Memory B cell (primary cell): Measurements from ENCODE around the gene KCNMA1.
A peak's percentile ranks its signal among the peaks of the same experiment; 100 is the strongest.

Experiments
- ATAC-seq: fragments of 150-1000 bp; cut with Tn5 transposase; 2 replicates; pipeline ENCODE4 v1.10.0; 2021; ENCODE audit warnings: low read depth, mild to moderate bottlenecking, moderate library complexity
- DNase-seq, 2 donors: peaks; one replicate each; pipeline ENCODE4 v3.0.0; 2022; ENCODE audit warnings: low spot score in 2 of 2
- H3K27ac Mint-ChIP-seq: one replicate; pipeline ENCODE4 v1.8.0; 2022; ENCODE audit warnings: mild to moderate bottlenecking, moderate library complexity, mixed read lengths
- H3K27me3 Mint-ChIP-seq: one replicate; pipeline ENCODE4 v1.8.0; 2022; ENCODE audit warnings: mixed read lengths
- H3K36me3 Mint-ChIP-seq: one replicate; pipeline ENCODE4 v1.8.0; 2022; ENCODE audit warnings: mild to moderate bottlenecking, mixed read lengths
- H3K4me1 Mint-ChIP-seq: one replicate; pipeline ENCODE4 v1.8.0; 2022; ENCODE audit warnings: mixed read lengths
- H3K4me3 Mint-ChIP-seq: one replicate; pipeline ENCODE4 v1.8.0; 2022; ENCODE audit warnings: mild to moderate bottlenecking, moderate library complexity, mixed read lengths
- H3K9me3 Mint-ChIP-seq: one replicate; pipeline ENCODE4 v1.8.0; 2022; ENCODE audit warnings: mixed read lengths

The KCNMA1 gene

GRCh38 chr10:77633376-77633775 is 4.2 kb downstream of the KCNMA1 start:
- no peaks in the 10 kb centered on the region for H3K36me3 Mint-ChIP-seq
- H3K27me3 Mint-ChIP-seq, result peaks cover 13% of the 10 kb centered on the region
- no peak overlapping the region for H3K27ac Mint-ChIP-seq
- peaks cover 7% of the 10 kb centered on the region for H3K4me1 Mint-ChIP-seq
- no peaks in the 10 kb centered on the region for H3K9me3 Mint-ChIP-seq
- DNase-seq, result no peak
- H3K4me3 Mint-ChIP-seq, result no peak overlapping the region
- ATAC-seq, result no peak

GRCh38 chr10:77631241-77631640 is 6.4 kb downstream of the KCNMA1 start:
- DNase-seq, result no peak

DNA sequence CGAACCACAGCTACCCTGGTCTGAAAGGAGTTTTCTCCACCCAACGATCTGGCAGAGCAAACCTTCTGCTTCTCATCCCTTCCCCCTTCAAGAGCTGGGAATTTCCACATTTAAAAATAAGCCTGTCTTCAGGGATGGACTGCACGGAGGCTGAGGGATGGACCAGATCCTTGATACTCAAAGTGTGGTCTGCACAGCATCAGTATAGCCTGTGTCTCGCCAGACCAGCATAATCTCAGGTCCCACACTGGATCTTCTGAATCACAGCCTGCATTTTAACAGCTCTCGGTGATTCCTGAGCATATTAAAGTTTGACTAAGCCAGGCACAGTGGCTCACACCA is 7.1 kb downstream of the KCNMA1 start:
- Mint-ChIP-seq H3K4me3 (no peak overlapping the region), H3K4me1 (peaks cover 1% of the 10 kb centered on the region), H3K27me3 (peaks cover 3% of the 10 kb centered on the region), H3K27ac (no peak overlapping the region), H3K9me3 (no peaks in the 10 kb centered on the region), H3K36me3 (no peaks in the 10 kb centered on the region)
- ATAC-seq (no peak), DNase-seq (no peak)

More at GRCh38 chr10:77631241-77631640, 6.4 kb downstream of the KCNMA1 start:
- H3K9me3 Mint-ChIP-seq, result no peaks in the 10 kb centered on the region
- ATAC-seq, result no peak
- no peaks in the 10 kb centered on the region for H3K4me1 Mint-ChIP-seq
- no peaks in the 10 kb centered on the region for H3K36me3 Mint-ChIP-seq
- peaks cover 5% of the 10 kb centered on the region for H3K27me3 Mint-ChIP-seq
- H3K27ac Mint-ChIP-seq, result no peak overlapping the region
- H3K4me3 Mint-ChIP-seq, result no peak overlapping the region

DNA sequence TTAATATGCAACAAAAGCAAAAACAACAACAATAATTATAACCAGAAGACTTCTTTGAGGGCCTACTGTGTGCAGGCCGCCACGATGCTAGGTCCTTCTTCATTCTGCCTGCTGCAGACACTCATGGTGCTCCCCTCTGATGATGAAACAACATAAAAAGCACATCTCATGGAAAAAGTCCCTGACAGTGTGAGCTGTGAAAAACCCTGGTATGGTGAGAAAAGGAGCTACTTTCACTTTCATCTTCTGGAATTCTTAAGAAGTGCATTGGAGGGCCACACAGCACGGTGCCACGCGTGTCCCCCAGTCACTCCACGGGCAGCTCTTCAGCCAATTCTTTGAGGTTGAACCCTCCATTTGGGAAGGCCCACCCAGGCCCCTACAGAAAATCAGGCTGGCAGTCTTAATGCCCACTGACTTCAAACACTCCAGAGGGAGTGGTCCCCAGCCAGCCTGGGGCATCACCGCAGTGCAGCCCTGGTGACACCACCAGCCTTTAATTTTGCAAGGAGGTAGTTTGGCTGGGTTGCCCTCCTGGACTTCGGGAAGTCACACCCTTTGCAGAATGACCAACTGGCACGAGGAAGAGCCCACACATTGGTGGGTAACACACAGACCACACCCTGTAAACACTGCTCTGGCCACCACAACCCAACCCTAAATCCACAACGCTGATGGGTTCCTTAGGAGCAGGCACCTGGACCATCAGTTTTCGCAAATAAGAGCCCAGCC is 7.7 kb downstream of the KCNMA1 start:
- no peak overlapping the region for H3K27ac Mint-ChIP-seq
- H3K27me3 Mint-ChIP-seq, result peaks cover 2% of the 10 kb centered on the region
- peaks cover 4% of the 10 kb centered on the region for H3K4me1 Mint-ChIP-seq
- no peaks in the 10 kb centered on the region for H3K36me3 Mint-ChIP-seq
- H3K4me3 Mint-ChIP-seq, result no peak overlapping the region
- ATAC-seq (no peak), DNase-seq (no peak)
- no peaks in the 10 kb centered on the region for H3K9me3 Mint-ChIP-seq

GRCh38 chr10:77628906-77629730 is 8.5 kb downstream of the KCNMA1 start:
- H3K4me3 Mint-ChIP-seq, result no peak overlapping the region
- H3K36me3 Mint-ChIP-seq, result no peaks in the 10 kb centered on the region
- H3K9me3 Mint-ChIP-seq, result no peaks in the 10 kb centered on the region
- H3K4me1 Mint-ChIP-seq, result peaks cover 4% of the 10 kb centered on the region
- ATAC-seq (no peak), DNase-seq (no peak)
- no peak overlapping the region for H3K27ac Mint-ChIP-seq
- H3K27me3 Mint-ChIP-seq, result no peaks in the 10 kb centered on the region

DNA sequence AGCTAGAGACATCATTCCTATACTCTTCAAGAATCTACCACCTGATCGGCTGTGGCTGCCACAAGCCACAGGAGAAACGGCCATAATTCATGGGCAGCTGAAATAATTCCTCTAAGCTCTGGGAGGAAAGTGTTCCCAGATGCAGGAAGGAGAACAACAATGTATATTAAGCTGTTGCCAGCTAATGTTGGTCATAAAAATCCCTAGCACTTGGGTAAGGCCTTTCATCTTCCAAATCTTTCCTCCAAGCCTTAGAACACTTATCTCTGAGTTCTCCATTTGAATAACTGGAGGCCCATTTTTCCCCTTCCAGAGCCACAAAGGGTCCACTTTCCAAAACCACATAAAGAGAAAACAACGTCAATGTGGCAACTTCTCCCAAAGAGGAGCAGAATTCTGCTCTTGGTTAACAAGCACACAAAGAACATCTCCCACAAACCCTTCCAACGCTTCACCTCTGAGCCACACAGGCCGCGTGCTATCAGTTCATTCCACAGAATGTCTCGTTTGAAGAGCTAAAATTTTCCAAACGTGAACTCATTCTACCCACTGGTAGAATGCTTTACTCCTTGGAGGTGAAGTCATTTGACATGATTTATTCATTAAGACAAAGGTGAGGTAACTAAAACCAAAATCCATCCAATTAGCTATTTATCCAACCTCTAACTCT is 11.2 kb downstream of the KCNMA1 start:
- Mint-ChIP-seq H3K27me3 (no peaks in the 10 kb centered on the region), H3K27ac (no peak overlapping the region), H3K36me3 (no peaks in the 10 kb centered on the region), H3K4me1 (peaks cover 17% of the 10 kb centered on the region), H3K4me3 (no peak overlapping the region), H3K9me3 (no peaks in the 10 kb centered on the region)
- DNase-seq (no peak), ATAC-seq (no peak)

- H3K9me3 Mint-ChIP-seq, result no peaks in the 10 kb centered on the region
- DNase-seq (no peak), ATAC-seq (peak; percentile 48)
- peaks cover 19% of the 10 kb centered on the region for H3K4me1 Mint-ChIP-seq
- H3K4me3 Mint-ChIP-seq, result peak overlapping the region; percentile 9
- H3K27ac Mint-ChIP-seq, result no peak overlapping the region
- no peaks in the 10 kb centered on the region for H3K27me3 Mint-ChIP-seq
- H3K36me3 Mint-ChIP-seq, result no peaks in the 10 kb centered on the region
These were observed 12.2 kb downstream of the KCNMA1 start for GRCh38 chr10:77625379-77625778.

DNA sequence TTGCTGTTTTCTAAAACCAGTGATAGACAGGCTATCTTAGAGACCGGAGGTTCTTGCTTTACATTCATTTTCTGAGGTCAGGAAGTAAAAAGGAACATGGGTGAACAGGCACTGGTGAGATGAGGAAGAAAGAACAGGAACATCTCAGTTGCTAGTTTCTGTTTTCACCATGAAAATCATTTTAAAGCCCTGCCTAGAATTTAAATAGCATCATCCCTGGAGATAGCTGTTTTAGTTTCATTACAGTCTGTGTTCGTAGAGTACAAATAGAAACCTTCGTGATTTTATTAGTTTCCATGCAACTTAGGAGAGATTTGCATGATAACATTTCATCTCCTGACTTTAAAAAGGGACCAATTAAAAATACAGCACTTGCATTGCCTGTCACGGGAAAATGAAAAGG is 14.7 kb downstream of the KCNMA1 start:
- no peaks in the 10 kb centered on the region for H3K36me3 Mint-ChIP-seq
- peaks cover 20% of the 10 kb centered on the region for H3K4me1 Mint-ChIP-seq
- ATAC-seq (peak; percentile 91), DNase-seq (peak in 1 of 2 donors; percentile 18)
- no peaks in the 10 kb centered on the region for H3K9me3 Mint-ChIP-seq
- peak overlapping the region; percentile 72 for H3K4me3 Mint-ChIP-seq
- no peaks in the 10 kb centered on the region for H3K27me3 Mint-ChIP-seq
- H3K27ac Mint-ChIP-seq, result peak overlapping the region; percentile 83

DNA sequence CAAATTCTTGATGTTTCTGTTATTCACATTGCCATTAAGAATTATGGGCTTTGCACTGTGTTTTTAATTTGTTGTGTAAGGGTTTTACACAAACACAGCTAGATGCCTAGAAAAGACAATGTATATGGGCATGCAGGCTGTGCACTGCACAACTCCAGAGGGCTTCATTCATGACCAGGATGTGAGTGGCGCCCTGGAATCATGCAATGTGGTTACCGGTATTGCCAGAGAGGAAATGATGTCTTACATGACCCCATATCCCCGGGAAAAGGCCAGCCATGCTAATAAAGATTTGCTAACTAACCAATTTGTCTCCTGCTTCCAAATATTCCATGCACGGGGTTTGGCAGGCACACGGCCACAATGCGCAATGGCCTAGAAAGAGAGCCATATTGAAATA is 16.9 kb downstream of the KCNMA1 start:
- no peaks in the 10 kb centered on the region for H3K27me3 Mint-ChIP-seq
- no peak for ATAC-seq
- H3K4me1 Mint-ChIP-seq, result peaks cover 24% of the 10 kb centered on the region
- H3K27ac Mint-ChIP-seq, result no peak overlapping the region
- H3K36me3 Mint-ChIP-seq, result no peaks in the 10 kb centered on the region
- no peaks in the 10 kb centered on the region for H3K9me3 Mint-ChIP-seq
- no peak overlapping the region for H3K4me3 Mint-ChIP-seq
- no peak for DNase-seq

- peaks cover 23% of the 10 kb centered on the region for H3K4me1 Mint-ChIP-seq
- DNase-seq (no peak), ATAC-seq (no peak)
- H3K27ac Mint-ChIP-seq, result no peak overlapping the region
- no peak overlapping the region for H3K4me3 Mint-ChIP-seq
- H3K36me3 Mint-ChIP-seq, result no peaks in the 10 kb centered on the region
- H3K27me3 Mint-ChIP-seq, result no peaks in the 10 kb centered on the region
- H3K9me3 Mint-ChIP-seq, result no peaks in the 10 kb centered on the region
These were observed 17.5 kb downstream of the KCNMA1 start for GRCh38 chr10:77619964-77620703.

DNA sequence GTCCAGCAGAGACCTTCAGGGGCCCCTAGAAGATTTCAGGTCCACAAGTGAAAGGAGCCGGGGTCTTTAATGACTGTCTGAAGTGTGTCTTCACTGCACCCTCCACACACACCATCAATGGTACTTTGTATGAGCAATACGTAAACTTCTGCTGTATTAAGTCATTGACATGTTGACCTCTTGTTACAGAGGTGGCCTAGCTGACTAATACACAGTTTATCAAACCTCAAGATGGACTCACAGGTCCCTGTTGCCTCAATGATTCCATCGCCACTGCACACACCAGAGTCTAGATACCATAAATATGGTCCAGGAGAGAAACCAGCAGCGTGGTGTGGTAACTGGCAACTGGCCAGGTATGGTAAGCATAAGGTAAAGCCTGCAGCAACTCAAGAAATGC is 19.5 kb downstream of the KCNMA1 start:
- peaks cover 26% of the 10 kb centered on the region for H3K4me1 Mint-ChIP-seq
- ATAC-seq (no peak), DNase-seq (no peak)
- H3K9me3 Mint-ChIP-seq, result no peaks in the 10 kb centered on the region
- H3K27me3 Mint-ChIP-seq, result no peaks in the 10 kb centered on the region
- no peak overlapping the region for H3K27ac Mint-ChIP-seq
- no peak overlapping the region for H3K4me3 Mint-ChIP-seq
- no peaks in the 10 kb centered on the region for H3K36me3 Mint-ChIP-seq

- H3K4me3 Mint-ChIP-seq, result no peak overlapping the region
- no peak overlapping the region for H3K27ac Mint-ChIP-seq
- no peaks in the 10 kb centered on the region for H3K9me3 Mint-ChIP-seq
- H3K4me1 Mint-ChIP-seq, result peaks cover 14% of the 10 kb centered on the region
- ATAC-seq, result no peak
- H3K27me3 Mint-ChIP-seq, result no peaks in the 10 kb centered on the region
- no peaks in the 10 kb centered on the region for H3K36me3 Mint-ChIP-seq
- DNase-seq, result no peak
These were observed 20.8 kb downstream of the KCNMA1 start for GRCh38 chr10:77616766-77617165.

GRCh38 chr10:77614778-77615625 is 22.6 kb downstream of the KCNMA1 start:
- Mint-ChIP-seq H3K4me3 (no peak overlapping the region), H3K27me3 (no peaks in the 10 kb centered on the region), H3K9me3 (no peaks in the 10 kb centered on the region), H3K27ac (no peak overlapping the region), H3K4me1 (peaks cover 11% of the 10 kb centered on the region), H3K36me3 (no peaks in the 10 kb centered on the region)
- ATAC-seq (no peak), DNase-seq (no peak)
